HS-27A (cell line): Measurements from ENCODE around the gene TTI1.

ENCODE experiments used
- DNase-seq: peaks from one replicate; pipeline ENCODE4 v3.0.0-alpha.2; 2012; ENCODE audit warnings: low read depth, missing footprints

The TTI1 gene

GRCh38 chr20:37937686-37938085 is 95.6 kb downstream of the TTI1 start:
- no peak for DNase-seq

DNA sequence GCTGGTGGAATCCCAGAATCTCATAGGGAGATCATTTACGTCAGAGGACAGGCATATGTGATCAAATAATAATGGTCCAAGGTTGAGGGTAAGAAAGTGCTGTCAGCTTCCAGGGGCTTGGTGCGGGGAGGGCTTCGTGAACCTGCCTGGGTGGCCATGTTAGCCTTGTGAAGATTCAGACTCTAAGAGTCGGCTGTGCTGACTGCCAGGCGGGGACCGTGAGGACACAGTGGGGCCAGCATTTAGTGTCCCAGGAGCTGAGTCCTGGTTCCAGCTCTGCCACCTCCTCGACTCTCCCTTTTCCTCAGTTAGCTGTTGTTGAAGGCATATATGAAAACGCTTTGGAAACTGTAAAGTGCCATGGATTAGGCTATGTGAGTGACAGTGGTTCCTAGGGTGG is 96.8 kb downstream of the TTI1 start:
- DNase-seq: no peak

- no peak for DNase-seq
Measured at GRCh38 chr20:37936041-37936440, 97.2 kb downstream of the TTI1 start.

GRCh38 chr20:37935435-37935834 is 97.8 kb downstream of the TTI1 start:
- no peak for DNase-seq

- no peak for DNase-seq
Measured at GRCh38 chr20:37934634-37935375, 98.5 kb downstream of the TTI1 start.

DNA sequence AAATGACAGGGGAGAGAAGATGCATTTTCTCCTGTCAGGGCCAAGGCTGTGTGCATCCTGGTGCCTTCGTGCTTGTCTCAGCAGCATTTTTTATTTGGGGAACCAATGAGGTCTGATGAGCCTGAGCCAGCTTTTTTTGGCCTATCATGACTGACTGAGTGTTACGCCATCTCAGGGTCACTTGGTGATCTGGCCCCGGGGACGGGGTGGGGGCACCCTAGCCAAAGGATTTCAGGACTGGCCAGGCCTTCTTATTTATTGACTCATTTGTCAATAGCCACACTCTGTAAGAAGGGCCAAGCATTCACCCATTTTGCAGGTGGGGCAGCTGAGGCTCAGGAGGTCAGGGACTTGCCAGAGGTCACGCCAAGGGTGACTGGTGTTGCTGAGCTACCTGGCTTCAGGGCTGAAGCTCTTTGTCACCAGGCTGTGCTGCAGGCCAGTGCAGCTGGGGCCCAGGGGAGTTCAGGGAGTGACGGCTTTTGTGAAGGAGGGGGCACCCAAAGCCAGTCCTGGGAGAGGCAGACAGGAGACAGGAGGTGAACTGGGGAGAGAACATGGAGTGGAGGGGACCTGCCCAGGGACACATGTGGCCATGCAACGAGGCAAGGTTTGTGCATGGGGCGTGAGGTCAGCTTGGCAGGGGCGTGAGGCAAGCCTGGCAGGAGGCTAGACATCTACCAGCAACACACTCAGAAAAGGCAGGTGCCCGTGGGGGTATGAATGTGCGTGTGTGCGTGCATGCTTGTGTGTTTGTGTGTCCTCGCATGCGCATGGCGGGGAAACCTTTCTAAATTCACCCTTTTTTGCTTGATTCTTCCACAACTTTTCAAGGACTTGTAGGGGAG is 99.2 kb downstream of the TTI1 start:
- no peak for DNase-seq
